OCI-LY3 (cell line): Measurements from ENCODE around the gene FKBP10.
"Not testable (repeated sequence)": the region's sequence is repeated elsewhere in the genome, so short reads cannot be mapped to it uniquely, and the experiment has no call there.

ENCODE experiments used
- H2AFZ ChIP-seq: fragments of 200-600, 300-600 bp; shearing (Covaris generic); 2 replicates; pipeline ENCODE4 v1.6.0; 2014; ENCODE audit warnings: antibody characterized with exemption, low read depth, low read length
- H3K27ac ChIP-seq: fragments of 200-600, 300-600 bp; sonication (generic); 2 replicates; pipeline ENCODE4 v1.5.1; 2014; ENCODE audit warnings: mild to moderate bottlenecking, low read length, moderate library complexity, mixed read lengths
- H3K27me3 ChIP-seq: fragments of 200-600, 300-600 bp; sonication (generic); 2 replicates; pipeline ENCODE4 v1.6.1; 2014; ENCODE audit warnings: low read depth, low read length, mixed read lengths
- H3K36me3 ChIP-seq: fragments of 200-600, 300-600 bp; sonication (generic); replicated peaks from 2 replicates; pipeline ENCODE3; 2014; ENCODE audit warnings: low read depth, low read length, mixed read lengths
- H3K4me1 ChIP-seq: fragments of 300-600, 200-600 bp; sonication (generic); 2 replicates; pipeline ENCODE4 v1.6.1; 2014; ENCODE audit warnings: low read length, mixed read lengths
- H3K4me2 ChIP-seq: fragments of 200-600, 300-600 bp; sonication (generic); 2 replicates; pipeline ENCODE4 v1.6.1; 2014; ENCODE audit warnings: low read length, mixed read lengths
- H3K4me3 ChIP-seq: fragments of 300-600, 200-600 bp; sonication (generic); 2 replicates; pipeline ENCODE4 v1.5.1; 2014; ENCODE audit warnings: antibody characterized with exemption, mild to moderate bottlenecking, low read length, moderate library complexity
- H3K79me2 ChIP-seq: fragments of 300-600, 200-600 bp; shearing (Covaris generic); 2 replicates; pipeline ENCODE4 v1.6.1; 2014; ENCODE audit warnings: mild to moderate bottlenecking, low read length, mixed read lengths
- H3K9ac ChIP-seq: fragments of 300-600, 200-600 bp; shearing (Covaris generic); 2 replicates; pipeline ENCODE4 v1.6.0; 2014; ENCODE audit warnings: mild to moderate bottlenecking, low read length, moderate library complexity
- H3K9me3 ChIP-seq: fragments of 200-600, 300-600 bp; shearing (Covaris generic); 2 replicates; pipeline ENCODE4 v1.6.1; 2014; ENCODE audit warnings: low read length, mixed read lengths; ENCODE audit not compliant: insufficient read depth
- H4K20me1 ChIP-seq: fragments of 200-600, 300-600 bp; sonication (generic); 2 replicates; pipeline ENCODE4 v1.6.1; 2016; ENCODE audit warnings: low read length, mixed read lengths; ENCODE audit not compliant: insufficient read depth
- EZH2phosphoT487 ChIP-seq: fragments of 200-600 bp; shearing (Covaris generic); IDR thresholded peaks from 2 replicates; pipeline ENCODE4 v1.6.1; 2018; ENCODE audit warnings: antibody characterized with exemption, mixed run types, low read depth
- TF ChIP-seq, protein P1 (sequence below): fragments of 200-600, 300-600 bp; sonication (generic); IDR thresholded peaks from 2 replicates; pipeline ENCODE4 v1.5.1; 2014; ENCODE audit warnings: antibody characterized with exemption, low read length, low read depth

FKBP10 gene

DNA sequence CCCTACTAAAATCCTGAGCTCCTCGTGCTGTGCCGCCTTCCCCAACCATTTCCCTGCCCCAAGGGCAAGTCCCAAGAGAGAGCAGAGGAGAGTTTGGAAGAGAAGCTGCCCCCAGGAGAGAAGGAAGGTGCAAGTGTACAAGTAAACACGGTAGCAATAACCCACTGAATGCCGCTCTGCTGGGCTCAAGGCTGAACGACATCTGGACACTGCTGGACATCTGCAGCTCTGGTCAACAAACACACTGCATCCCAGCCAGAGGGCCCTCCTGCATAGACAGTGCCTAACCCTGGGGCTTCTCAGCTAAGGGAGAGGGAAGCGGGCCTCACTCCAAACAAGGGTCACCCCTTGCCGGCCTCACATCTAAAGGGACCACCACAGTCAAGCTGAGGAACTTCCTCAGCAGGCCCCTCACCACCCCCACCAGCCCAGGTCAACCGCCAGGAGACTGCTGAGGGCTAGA lies 39.0 kb upstream of the FKBP10 start:
- H3K9me3 ChIP-seq = no peaks in the 10 kb centered on the region
- no peaks in the 10 kb centered on the region for H3K4me1 ChIP-seq
- no peak for TF ChIP-seq EZH2phosphoT487
- TF ChIP-seq, protein P1, sequence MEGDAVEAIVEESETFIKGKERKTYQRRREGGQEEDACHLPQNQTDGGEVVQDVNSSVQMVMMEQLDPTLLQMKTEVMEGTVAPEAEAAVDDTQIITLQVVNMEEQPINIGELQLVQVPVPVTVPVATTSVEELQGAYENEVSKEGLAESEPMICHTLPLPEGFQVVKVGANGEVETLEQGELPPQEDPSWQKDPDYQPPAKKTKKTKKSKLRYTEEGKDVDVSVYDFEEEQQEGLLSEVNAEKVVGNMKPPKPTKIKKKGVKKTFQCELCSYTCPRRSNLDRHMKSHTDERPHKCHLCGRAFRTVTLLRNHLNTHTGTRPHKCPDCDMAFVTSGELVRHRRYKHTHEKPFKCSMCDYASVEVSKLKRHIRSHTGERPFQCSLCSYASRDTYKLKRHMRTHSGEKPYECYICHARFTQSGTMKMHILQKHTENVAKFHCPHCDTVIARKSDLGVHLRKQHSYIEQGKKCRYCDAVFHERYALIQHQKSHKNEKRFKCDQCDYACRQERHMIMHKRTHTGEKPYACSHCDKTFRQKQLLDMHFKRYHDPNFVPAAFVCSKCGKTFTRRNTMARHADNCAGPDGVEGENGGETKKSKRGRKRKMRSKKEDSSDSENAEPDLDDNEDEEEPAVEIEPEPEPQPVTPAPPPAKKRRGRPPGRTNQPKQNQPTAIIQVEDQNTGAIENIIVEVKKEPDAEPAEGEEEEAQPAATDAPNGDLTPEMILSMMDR = no peak
- H3K79me2 ChIP-seq = no peaks in the 10 kb centered on the region
- no peaks in the 10 kb centered on the region for H3K36me3 ChIP-seq
- H2AFZ ChIP-seq = no peak overlapping the region
- H3K4me2 ChIP-seq = no peak overlapping the region
- H4K20me1 ChIP-seq = no peaks in the 10 kb centered on the region
- H3K27ac ChIP-seq = no peak overlapping the region
- no peak overlapping the region for H3K9ac ChIP-seq
- peaks cover 6% of the 10 kb centered on the region; the same call in 1 of the 2 replicates for H3K27me3 ChIP-seq
- no peak overlapping the region for H3K4me3 ChIP-seq

DNA sequence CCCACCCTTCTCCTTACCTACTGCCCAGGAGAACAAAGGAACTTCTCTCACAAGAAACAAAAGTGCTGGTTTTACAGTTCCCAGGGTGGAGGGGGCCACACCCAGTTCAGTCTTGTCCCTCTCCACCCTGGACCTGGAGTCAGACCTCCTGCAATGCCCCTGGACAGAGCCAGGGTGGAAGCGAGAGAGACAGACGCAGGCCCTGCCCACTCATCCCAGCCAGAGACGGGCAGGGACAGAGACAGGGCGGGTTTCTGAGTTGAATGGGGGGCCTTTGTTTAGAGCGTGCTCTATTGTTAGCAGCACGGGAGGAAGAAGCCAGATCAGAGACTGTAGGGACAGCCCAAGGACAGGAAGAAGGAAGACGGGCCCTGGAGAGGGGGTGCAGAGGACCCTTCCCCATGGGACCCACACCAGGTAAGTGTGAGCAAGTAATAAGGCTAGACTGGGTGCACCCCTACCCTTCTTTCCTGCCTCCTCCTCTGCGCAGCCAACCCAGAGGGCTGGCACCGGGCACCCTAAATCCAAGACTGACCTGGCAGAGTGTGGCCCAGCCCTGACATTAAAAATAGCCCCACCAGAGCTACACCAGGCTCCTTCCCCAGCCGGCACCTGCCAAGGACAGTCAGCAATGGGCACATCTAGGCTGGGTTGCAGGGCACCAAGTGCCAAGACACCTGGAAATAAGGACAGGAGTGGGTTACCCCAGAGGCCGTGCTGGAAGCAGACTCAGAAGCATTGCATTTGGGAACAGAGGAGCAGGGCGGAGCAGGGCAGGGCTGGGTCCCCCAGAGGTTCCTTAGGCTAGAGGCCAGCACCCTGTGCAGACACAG lies 37.2 kb upstream of the FKBP10 start:
- Histone ChIP-seq H3K4me1 (no peaks in the 10 kb centered on the region), H3K4me3 (no peak overlapping the region), H3K9ac (no peak overlapping the region), H3K9me3 (no peaks in the 10 kb centered on the region), H4K20me1 (no peaks in the 10 kb centered on the region), H3K79me2 (no peaks in the 10 kb centered on the region), H3K27me3 (peaks cover 6% of the 10 kb centered on the region; the same call in 1 of the 2 replicates), H3K4me2 (no peak overlapping the region), H2AFZ (no peak overlapping the region), H3K36me3 (no peaks in the 10 kb centered on the region), H3K27ac (no peak overlapping the region)
- TF ChIP-seq, protein P1 = no peak
- no peak for TF ChIP-seq EZH2phosphoT487

DNA sequence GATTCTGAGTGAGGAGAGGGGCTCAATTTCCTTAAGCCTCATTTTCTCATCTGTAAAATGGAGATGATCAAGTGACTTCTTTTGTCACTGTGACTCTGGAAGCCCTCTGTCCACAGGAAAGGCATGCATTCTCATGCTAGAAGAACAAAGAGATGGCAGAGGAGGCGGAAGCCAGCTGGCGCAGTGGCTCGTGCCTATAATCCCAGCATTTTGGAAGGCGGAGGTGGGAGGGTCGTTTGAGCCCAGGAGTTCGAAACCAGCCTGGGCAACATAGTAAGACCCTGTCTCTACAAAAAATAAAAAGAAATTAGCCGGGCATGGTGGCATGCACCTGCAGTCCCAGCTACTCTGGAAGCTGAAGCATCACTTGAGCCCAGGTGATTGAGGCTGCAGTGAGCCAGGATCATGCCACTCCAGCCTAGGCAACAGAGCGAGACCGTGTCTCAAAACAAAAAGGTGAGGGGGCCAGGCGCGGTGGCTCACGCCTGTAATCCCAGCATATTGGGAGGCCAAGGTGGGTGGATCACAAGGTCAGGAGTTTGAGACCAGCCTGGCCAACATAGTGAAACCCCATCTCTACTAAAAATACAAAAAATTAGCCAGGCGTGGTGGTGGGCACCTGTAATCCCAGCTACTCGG lies 36.4 kb upstream of the FKBP10 start:
- not testable (repeated sequence) for H3K27me3 ChIP-seq, H3K4me1 ChIP-seq, H4K20me1 ChIP-seq, H3K36me3 ChIP-seq, H3K9ac ChIP-seq, H3K4me2 ChIP-seq, H3K79me2 ChIP-seq, H3K4me3 ChIP-seq, H3K27ac ChIP-seq, H3K9me3 ChIP-seq, H2AFZ ChIP-seq

DNA sequence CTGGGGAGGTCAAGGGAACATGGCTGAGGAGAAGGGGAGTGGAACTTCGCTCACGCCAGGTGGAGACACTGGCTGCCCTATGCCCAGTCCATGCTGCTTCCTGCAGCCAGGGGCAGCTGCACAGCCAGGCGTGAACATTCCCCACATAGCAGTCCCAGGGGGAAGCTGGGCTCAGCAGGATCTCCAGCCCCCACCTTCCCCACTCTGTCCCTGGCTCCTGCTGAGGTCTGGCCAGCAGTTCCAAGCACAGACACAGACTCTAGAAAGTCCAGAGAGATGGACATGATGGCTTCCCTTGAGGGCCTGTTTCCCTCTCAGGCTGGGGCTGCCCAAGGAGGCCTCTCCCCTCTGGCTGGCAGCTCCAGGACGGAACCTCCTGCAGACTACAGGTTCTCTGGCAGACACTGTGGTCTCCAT lies 35.6 kb upstream of the FKBP10 start:
- H3K9me3 ChIP-seq = no peaks in the 10 kb centered on the region
- no peak overlapping the region for H3K27ac ChIP-seq
- no peaks in the 10 kb centered on the region for H3K79me2 ChIP-seq
- H2AFZ ChIP-seq = no peak overlapping the region
- H4K20me1 ChIP-seq = no peaks in the 10 kb centered on the region
- no peak overlapping the region for H3K9ac ChIP-seq
- H3K27me3 ChIP-seq = peaks cover 6% of the 10 kb centered on the region; the same call in 1 of the 2 replicates
- no peak overlapping the region for H3K4me2 ChIP-seq
- no peak overlapping the region for H3K4me3 ChIP-seq
- H3K4me1 ChIP-seq = no peaks in the 10 kb centered on the region
- TF ChIP-seq EZH2phosphoT487 = no peak
- TF ChIP-seq, protein P1 = no peak
- no peaks in the 10 kb centered on the region for H3K36me3 ChIP-seq
